ENCODE measurements around the gene HCN2. TPM values are rescaled to one million over a fixed set of nuclear protein-coding genes. Genes with fewer than 3 reads are reported as not detected.

Gene HCN2
- total RNA-seq, 1 experiment from 2014 or later = not detected

- Histone ChIP-seq H3K9me3 (ENCODE audit: low read length) (no peaks in the 10 kb centered on the region), H3K4me2 (ENCODE audit: low read depth, low read length, poor library complexity, severe bottlenecking) (no peak overlapping the region), H3K9me2 (replicated peaks; ENCODE audit: insufficient read depth, low read length) (no peaks in the 10 kb centered on the region), H3K27ac (ENCODE audit: low read length) (no peak overlapping the region), H3K27me3 (ENCODE audit: low read length) (no peaks in the 10 kb centered on the region), H3K4me1 (ENCODE audit: low read length) (peaks cover 13% of the 10 kb centered on the region), H2AFZ (ENCODE audit: low read length) (no peak overlapping the region), H4K20me1 (ENCODE audit: insufficient read depth, low read depth, low read length) (peaks cover 22% of the 10 kb centered on the region; the same call in 1 of the 2 replicates), H3K79me2 (ENCODE audit: low read length) (no peaks in the 10 kb centered on the region), H3K36me3 (ENCODE audit: insufficient read depth, low read length) (no peaks in the 10 kb centered on the region), H3K4me3 (ENCODE audit: low read length) (no peak overlapping the region), H3K9ac (ENCODE audit: low read length) (no peak overlapping the region)
- DNase-seq = no peak
Measured at GRCh38 chr19:638906-639252, 49.2 kb downstream of the HCN2 start.

GRCh38 chr19:639253-640160, 49.8 kb downstream of the HCN2 start, which contains the start of gene FGF22:
FGF22 (plus strand) TSS chr19:639879; CDS start chr19:639926, 47 bp downstream.
- Histone ChIP-seq H3K4me1 (ENCODE audit: low read length) (peaks cover 13% of the 10 kb centered on the region), H3K4me3 (ENCODE audit: low read length) (peak within 1 kb of the TSS; percentile 40; the same call in 1 of the 2 replicates), H3K9ac (ENCODE audit: low read length) (peak within 1 kb of the TSS; percentile 30), H3K79me2 (ENCODE audit: low read length) (no peaks in the 10 kb centered on the region), H3K27me3 (ENCODE audit: low read length) (no peaks in the 10 kb centered on the region), H4K20me1 (ENCODE audit: insufficient read depth, low read depth, low read length) (peaks cover 22% of the 10 kb centered on the region; the same call in 1 of the 2 replicates), H3K9me2 (replicated peaks; ENCODE audit: insufficient read depth, low read length) (no peaks in the 10 kb centered on the region), H3K36me3 (ENCODE audit: insufficient read depth, low read length) (no peaks in the 10 kb centered on the region), H3K9me3 (ENCODE audit: low read length) (no peaks in the 10 kb centered on the region), H2AFZ (ENCODE audit: low read length) (no peak within 1 kb of the TSS), H3K27ac (ENCODE audit: low read length) (no peak within 1 kb of the TSS), H3K4me2 (ENCODE audit: low read depth, low read length, poor library complexity, severe bottlenecking) (peak within 1 kb of the TSS; percentile 67)
- peak; percentile 97 for DNase-seq

GRCh38 chr19:640161-640558, 50.5 kb downstream of the HCN2 start:
- no peaks in the 10 kb centered on the region for H3K9me3 ChIP-seq (ENCODE audit: low read length)
- H3K9ac ChIP-seq (ENCODE audit: low read length) = no peak overlapping the region
- H3K36me3 ChIP-seq (ENCODE audit: insufficient read depth, low read length) = no peaks in the 10 kb centered on the region
- H3K4me2 ChIP-seq (ENCODE audit: low read depth, low read length, poor library complexity, severe bottlenecking) = peak overlapping the region; percentile 35
- H3K4me1 ChIP-seq (ENCODE audit: low read length) = peaks cover 18% of the 10 kb centered on the region
- no peak overlapping the region; the same call in 1 of the 2 replicates for H3K4me3 ChIP-seq (ENCODE audit: low read length)
- H3K27me3 ChIP-seq (ENCODE audit: low read length) = no peaks in the 10 kb centered on the region
- no peaks in the 10 kb centered on the region for H3K79me2 ChIP-seq (ENCODE audit: low read length)
- H2AFZ ChIP-seq (ENCODE audit: low read length) = no peak overlapping the region
- H3K9me2 ChIP-seq (replicated peaks; ENCODE audit: insufficient read depth, low read length) = no peaks in the 10 kb centered on the region
- peaks cover 22% of the 10 kb centered on the region; the same call in 1 of the 2 replicates for H4K20me1 ChIP-seq (ENCODE audit: insufficient read depth, low read depth, low read length)
- H3K27ac ChIP-seq (ENCODE audit: low read length) = no peak overlapping the region
- no peak for DNase-seq

- Histone ChIP-seq H3K4me1 (ENCODE audit: low read length) (peaks cover 18% of the 10 kb centered on the region), H3K4me3 (ENCODE audit: low read length) (no peak overlapping the region), H3K79me2 (ENCODE audit: low read length) (no peaks in the 10 kb centered on the region), H3K4me2 (ENCODE audit: low read depth, low read length, poor library complexity, severe bottlenecking) (no peak overlapping the region), H3K36me3 (ENCODE audit: insufficient read depth, low read length) (no peaks in the 10 kb centered on the region), H3K27ac (ENCODE audit: low read length) (no peak overlapping the region), H3K9me2 (replicated peaks; ENCODE audit: insufficient read depth, low read length) (no peaks in the 10 kb centered on the region), H3K27me3 (ENCODE audit: low read length) (no peaks in the 10 kb centered on the region), H4K20me1 (ENCODE audit: insufficient read depth, low read depth, low read length) (peaks cover 24% of the 10 kb centered on the region; the same call in 1 of the 2 replicates), H2AFZ (ENCODE audit: low read length) (no peak overlapping the region), H3K9ac (ENCODE audit: low read length) (no peak overlapping the region), H3K9me3 (ENCODE audit: low read length) (no peaks in the 10 kb centered on the region)
- DNase-seq = no peak
Measured at GRCh38 chr19:640606-641189, 51.0 kb downstream of the HCN2 start.

- H4K20me1 ChIP-seq (ENCODE audit: insufficient read depth, low read depth, low read length) = peaks cover 26% of the 10 kb centered on the region; the same call in 1 of the 2 replicates
- H3K36me3 ChIP-seq (ENCODE audit: insufficient read depth, low read length) = no peaks in the 10 kb centered on the region
- no peak overlapping the region for H3K4me3 ChIP-seq (ENCODE audit: low read length)
- no peak overlapping the region for H3K4me2 ChIP-seq (ENCODE audit: low read depth, low read length, poor library complexity, severe bottlenecking)
- H3K27me3 ChIP-seq (ENCODE audit: low read length) = no peaks in the 10 kb centered on the region
- no peaks in the 10 kb centered on the region for H3K79me2 ChIP-seq (ENCODE audit: low read length)
- no peak overlapping the region for H2AFZ ChIP-seq (ENCODE audit: low read length)
- no peaks in the 10 kb centered on the region for H3K9me3 ChIP-seq (ENCODE audit: low read length)
- H3K9me2 ChIP-seq (replicated peaks; ENCODE audit: insufficient read depth, low read length) = no peaks in the 10 kb centered on the region
- no peak overlapping the region for H3K9ac ChIP-seq (ENCODE audit: low read length)
- H3K27ac ChIP-seq (ENCODE audit: low read length) = no peak overlapping the region
- H3K4me1 ChIP-seq (ENCODE audit: low read length) = peaks cover 18% of the 10 kb centered on the region
- DNase-seq = no peak
Measured at GRCh38 chr19:641702-642101, 52.0 kb downstream of the HCN2 start.

- Histone ChIP-seq H2AFZ (ENCODE audit: low read length) (no peak overlapping the region), H3K79me2 (ENCODE audit: low read length) (no peaks in the 10 kb centered on the region), H3K9me2 (replicated peaks; ENCODE audit: insufficient read depth, low read length) (no peaks in the 10 kb centered on the region), H3K27me3 (ENCODE audit: low read length) (no peaks in the 10 kb centered on the region), H3K9ac (ENCODE audit: low read length) (no peak overlapping the region), H3K4me3 (ENCODE audit: low read length) (no peak overlapping the region), H3K4me1 (ENCODE audit: low read length) (peaks cover 18% of the 10 kb centered on the region), H4K20me1 (ENCODE audit: insufficient read depth, low read depth, low read length) (peaks cover 26% of the 10 kb centered on the region; the same call in 1 of the 2 replicates), H3K27ac (ENCODE audit: low read length) (no peak overlapping the region), H3K36me3 (ENCODE audit: insufficient read depth, low read length) (no peaks in the 10 kb centered on the region), H3K9me3 (ENCODE audit: low read length) (no peaks in the 10 kb centered on the region), H3K4me2 (ENCODE audit: low read depth, low read length, poor library complexity, severe bottlenecking) (no peak overlapping the region)
- DNase-seq = no peak
Measured at GRCh38 chr19:642767-643727, 53.4 kb downstream of the HCN2 start.

- no peak for DNase-seq
- Histone ChIP-seq H3K9ac (ENCODE audit: low read length) (no peak overlapping the region), H3K36me3 (ENCODE audit: insufficient read depth, low read length) (no peaks in the 10 kb centered on the region), H3K27me3 (ENCODE audit: low read length) (no peaks in the 10 kb centered on the region), H2AFZ (ENCODE audit: low read length) (no peak overlapping the region), H3K27ac (ENCODE audit: low read length) (no peak overlapping the region), H4K20me1 (ENCODE audit: insufficient read depth, low read depth, low read length) (peaks cover 21% of the 10 kb centered on the region; the same call in 1 of the 2 replicates), H3K9me2 (replicated peaks; ENCODE audit: insufficient read depth, low read length) (no peaks in the 10 kb centered on the region), H3K9me3 (ENCODE audit: low read length) (no peaks in the 10 kb centered on the region), H3K4me3 (ENCODE audit: low read length) (no peak overlapping the region), H3K79me2 (ENCODE audit: low read length) (no peaks in the 10 kb centered on the region), H3K4me1 (ENCODE audit: low read length) (peaks cover 18% of the 10 kb centered on the region), H3K4me2 (ENCODE audit: low read depth, low read length, poor library complexity, severe bottlenecking) (no peak overlapping the region)
Measured at GRCh38 chr19:643736-644135, 54.1 kb downstream of the HCN2 start.

All from Karpas-422 (cell line).